K562 (cell line): ENCODE data around the gene MYMK. TPM values are rescaled to one million over a fixed set of nuclear protein-coding genes. Genes with fewer than 3 reads are reported as not detected.

ENCODE experiments used
- ATF1 ChIP-seq, 2 experiments: fragments of 450-650 bp in 1 of 2; IDR thresholded peaks; 2 replicates each; pipeline ENCODE4 v1.6.1; 2016; ENCODE audit warnings: missing compliant biosample characterization in 1 of 2, missing genetic modification characterization in 1 of 2
- DNMT1 ChIP-seq: fragments of 450-650 bp; IDR thresholded peaks from 2 replicates; pipeline ENCODE4 v1.6.1; 2016; ENCODE audit warnings: antibody characterized with exemption, mild to moderate bottlenecking
- GTF2B ChIP-seq: IDR thresholded peaks from 2 replicates; pipeline ENCODE4 v1.6.1; 2011; ENCODE audit not compliant: insufficient read length; ENCODE audit errors: extremely low read depth
- HINFP ChIP-seq: fragments of 450-650 bp; conservative IDR thresholded peaks from 2 replicates; pipeline ENCODE4 v1.6.1; 2016; ENCODE audit warnings: missing genetic modification characterization, low read depth, mild to moderate bottlenecking, control low read depth, missing compliant biosample characterization
- KDM2B ChIP-seq: fragments of 250-450 bp; sonication (Bioruptor Pico); IDR thresholded peaks from 2 replicates; pipeline ENCODE4 v1.8.0; 2021; ENCODE audit warnings: mild to moderate bottlenecking, moderate library complexity
- MAFG ChIP-seq: fragments of 450-650 bp; conservative IDR thresholded peaks from 2 replicates; pipeline ENCODE4 v1.6.1; 2016; ENCODE audit warnings: missing genetic modification characterization, missing compliant biosample characterization
- polyA plus RNA-seq, 8 experiments: library from polyadenylated mRNA; depleted of rRNA in 4 of 8; stranded (reverse) in 5 of 8; unstranded in 3 of 8; fragments of >200 nt; fragmentation: Nextera tagmentation in 2 of 8; fragmentation: Illumina TruSeq in 1 of 8; extraction: Ambion mirVana in 2 of 8; extraction: Trizol in 1 of 8; gene quantifications; 2 replicates each; pipeline versions ENCODE4 v1.2.1 to v1.2.3, GENCODE V29; 2011 to 2014; ENCODE audit warnings: inconsistent platforms in 1 of 8, missing spikeins in 1 of 8
- total RNA-seq, 7 experiments: library from RNA; depleted of rRNA in 6 of 7; stranded (reverse); fragments of >200 nt in 6 of 7; fragmentation: Illumina TruSeq in 2 of 7; extraction: Trizol in 2 of 7; gene quantifications; 2 replicates each; pipeline versions ENCODE4 v1.2.1 to v1.2.3, GENCODE V29; 2011 to 2021; ENCODE audit warnings: low replicate concordance in 1 of 7

MYMK gene
- total and polyA plus RNA-seq, 9 of the 15 experiments (the other 6 are each of a cell fraction or from before 2014, with no cell fraction given) = not detected

GRCh38 chr9:133522073-133522910 is 2.5 kb downstream of the MYMK start (continued):
- TF ChIP-seq HINFP (tag) (no peak), KDM2B (no peak), DNMT1 (no peak), MAFG (tag) (no peak), ATF1 (CRISPR knock-in tag; IDR thresholded peaks at IDR 0.05) (no peak), ATF1 (tag; IDR thresholded peaks at IDR 0.05) (no peak), GTF2B (no peak)
- TF ChIP-seq, all 486 proteins: peak for 0
